ENCODE measurements around the gene APOF. TPM values are rescaled to one million over a fixed set of nuclear protein-coding genes. Genes with fewer than 3 reads are reported as not detected.
"Not testable (repeated sequence)": the region's sequence is repeated elsewhere in the genome, so short reads cannot be mapped to it uniquely, and the experiment has no call there.

Gene APOF
- total RNA-seq, 1 donor from 2014 or later, result not detected

- TF ChIP-seq CTCF (IDR thresholded peaks at IDR 0.05) (no peak), POLR2AphosphoS5 (IDR thresholded peaks at IDR 0.05; ENCODE audit: insufficient read depth in 1 of 2, low read depth in 1 of 2) (no peak), POLR2A (IDR thresholded peaks at IDR 0.05) (no peak)
- DNase-seq (ENCODE audit: extremely low spot score in 2 of 2), result no peak
- H3K4me3 ChIP-seq, result no peak within 1 kb of the TSS
- intact Hi-C loops (cut with DNase I), result no loop called here
- peaks cover 6% of the 10 kb centered on the region for H3K4me1 ChIP-seq
- H3K27ac ChIP-seq, result no peak within 1 kb of the TSS
- peaks cover 0 to 18% of the 10 kb centered on the region in 2 donors for H3K36me3 ChIP-seq
- no peaks in the 10 kb centered on the region for H3K9me3 ChIP-seq
- H3K27me3 ChIP-seq, result no peaks in the 10 kb centered on the region
Measured at GRCh38 chr12:56338308-56339157, 24.1 kb downstream of the APOF start, which contains the start of gene IL23A. TSS of gene IL23A (plus strand) at chr12:56338884. CDS start at chr12:56339045, 161 bp downstream.

GRCh38 chr12:56337753-56338251, 24.9 kb downstream of the APOF start:
- intact Hi-C loops (cut with DNase I), result no loop called here
- H3K4me3 ChIP-seq, result no peak overlapping the region
- H3K9me3 ChIP-seq, result no peaks in the 10 kb centered on the region
- TF ChIP-seq CTCF (IDR thresholded peaks at IDR 0.05) (no peak), POLR2A (IDR thresholded peaks at IDR 0.05) (no peak), POLR2AphosphoS5 (IDR thresholded peaks at IDR 0.05; ENCODE audit: insufficient read depth in 1 of 2, low read depth in 1 of 2) (no peak)
- H3K36me3 ChIP-seq, result peaks cover 0 to 11% of the 10 kb centered on the region in 2 donors
- no peak overlapping the region for H3K27ac ChIP-seq
- DNase-seq (ENCODE audit: extremely low spot score in 2 of 2), result no peak
- H3K27me3 ChIP-seq, result no peaks in the 10 kb centered on the region
- peaks cover 12% of the 10 kb centered on the region for H3K4me1 ChIP-seq

GRCh38 chr12:56336361-56337167, 26.1 kb downstream of the APOF start:
- Histone ChIP-seq H3K27me3 (no peaks in the 10 kb centered on the region), H3K4me1 (peaks cover 18% of the 10 kb centered on the region), H3K4me3 (no peak overlapping the region), H3K9me3 (no peaks in the 10 kb centered on the region), H3K27ac (no peak overlapping the region), H3K36me3 (no peaks in the 10 kb centered on the region)
- intact Hi-C loops (cut with DNase I), result no loop called here
- no peak for DNase-seq (ENCODE audit: extremely low spot score in 2 of 2)
- no peak for TF ChIP-seq POLR2AphosphoS5 (IDR thresholded peaks at IDR 0.05; ENCODE audit: insufficient read depth in 1 of 2, low read depth in 1 of 2)
- TF ChIP-seq POLR2A (IDR thresholded peaks at IDR 0.05), result no peak
- TF ChIP-seq CTCF (IDR thresholded peaks at IDR 0.05), result no peak

GRCh38 chr12:56335527-56335926, 27.1 kb downstream of the APOF start:
- H3K36me3 ChIP-seq; H3K27me3 ChIP-seq; DNase-seq (ENCODE audit: extremely low spot score in 2 of 2); H3K9me3 ChIP-seq; H3K4me3 ChIP-seq; intact Hi-C loops (cut with DNase I); H3K27ac ChIP-seq: not testable (repeated sequence)
- H3K4me1 ChIP-seq, result peaks cover 18% of the 10 kb centered on the region

GRCh38 chr12:56334490-56334793, 28.2 kb downstream of the APOF start:
- H3K36me3 ChIP-seq, result no peaks in the 10 kb centered on the region
- DNase-seq (ENCODE audit: extremely low spot score in 2 of 2), result no peak
- H3K4me1 ChIP-seq, result peaks cover 18% of the 10 kb centered on the region
- no peaks in the 10 kb centered on the region for H3K27me3 ChIP-seq
- intact Hi-C loops (cut with DNase I), result no loop called here
- no peaks in the 10 kb centered on the region for H3K9me3 ChIP-seq
- peak overlapping the region; percentile 62 to 82 for H3K4me3 ChIP-seq
- H3K27ac ChIP-seq, result peak overlapping the region; percentile 93
- TF ChIP-seq POLR2AphosphoS5 (IDR thresholded peaks at IDR 0.05; ENCODE audit: insufficient read depth in 1 of 2, low read depth in 1 of 2) (no peak), CTCF (IDR thresholded peaks at IDR 0.05) (no peak), POLR2A (IDR thresholded peaks at IDR 0.05) (no peak)

Data from vagina (tissue), 2 donors.